CD14-positive monocyte (primary cell): ENCODE data around the gene CPOX. TPM values are rescaled to one million over a fixed set of nuclear protein-coding genes. Genes with fewer than 3 reads are reported as not detected.

Experiments
- DNase-seq, 3 donors: peaks; one replicate each; pipeline ENCODE4 v3.0.0-alpha.2; 2011 to 2022
- H2AFZ ChIP-seq: 2 replicates; pipeline ENCODE4 v1.6.0; 2012; ENCODE audit warnings: mild to moderate bottlenecking, low read depth, low read length, inconsistent platforms; ENCODE audit not compliant: insufficient read depth, poor library complexity, severe bottlenecking
- H3K27ac ChIP-seq, 2 donors: 1 replicate in 1 of 2; 2 replicates in 1 of 2; pipeline ENCODE4 v1.5.1; 2012 to 2013; ENCODE audit warnings: low read length in 2 of 2, control low read depth in 1 of 2, inconsistent platforms in 1 of 2, low read depth in 1 of 2, mild to moderate bottlenecking in 1 of 2
- H3K27me3 ChIP-seq, 2 donors: one replicate each; pipeline versions ENCODE4 v1.6.0 to v1.6.1; 2011 to 2013; ENCODE audit warnings: low read length in 2 of 2; ENCODE audit not compliant: control insufficient read depth in 2 of 2, insufficient read depth in 2 of 2
- H3K36me3 ChIP-seq, 2 donors: replicated peaks in 1 of 2; 1 replicate in 1 of 2; 2 replicates in 1 of 2; pipeline versions ENCODE4 v1.5.1 to v1.6.1; 2012 to 2013; ENCODE audit warnings: low read length in 2 of 2, control low read depth in 1 of 2, inconsistent platforms in 1 of 2, mild to moderate bottlenecking in 1 of 2; ENCODE audit not compliant: insufficient read depth in 2 of 2, control insufficient read depth in 1 of 2
- H3K4me1 ChIP-seq, 2 donors: 1 replicate in 1 of 2; 2 replicates in 1 of 2; pipeline versions ENCODE4 v1.5.1 to v1.6.1; 2012 to 2013; ENCODE audit warnings: low read length in 2 of 2, control low read depth in 1 of 2, inconsistent platforms in 1 of 2, mild to moderate bottlenecking in 1 of 2, moderate library complexity in 1 of 2; ENCODE audit not compliant: insufficient read depth in 2 of 2, control insufficient read depth in 1 of 2
- H3K4me2 ChIP-seq: replicated peaks from 2 replicates; pipeline ENCODE3; 2012; ENCODE audit warnings: low read length, moderate library complexity, mild to moderate bottlenecking; ENCODE audit not compliant: poor library complexity, severe bottlenecking; ENCODE audit errors: extremely low read depth
- H3K4me3 ChIP-seq, 3 experiments: fragments of 200-600 bp in 1 of 3; sonication (generic) in 1 of 3; replicated peaks in 1 of 3; 1 replicate in 2 of 3; 2 replicates in 1 of 3; pipeline ENCODE4 v1.5.1; 2011 to 2013; ENCODE audit warnings: low read length in 3 of 3, mild to moderate bottlenecking in 3 of 3, control low read depth in 2 of 3, low read depth in 2 of 3, inconsistent platforms in 1 of 3, moderate library complexity in 1 of 3
- H3K79me2 ChIP-seq: 2 replicates; pipeline ENCODE4 v1.6.0; 2012; ENCODE audit warnings: mild to moderate bottlenecking, control low read depth, inconsistent platforms, low read length, moderate library complexity; ENCODE audit not compliant: insufficient read depth
- H3K9ac ChIP-seq: 2 replicates; pipeline ENCODE4 v1.6.0; 2017; ENCODE audit warnings: low read length, mild to moderate bottlenecking; ENCODE audit not compliant: insufficient read depth, poor library complexity, severe bottlenecking
- H3K9me3 ChIP-seq, 2 donors: replicated peaks in 1 of 2; 1 replicate in 1 of 2; 2 replicates in 1 of 2; pipeline versions ENCODE4 v1.5.1 to v1.6.1; 2012 to 2013; ENCODE audit warnings: low read length in 2 of 2, control low read depth in 1 of 2; ENCODE audit not compliant: control insufficient read depth in 1 of 2, insufficient read depth in 1 of 2
- H4K20me1 ChIP-seq: 2 replicates; pipeline ENCODE4 v1.6.0; 2012; ENCODE audit warnings: mild to moderate bottlenecking, low read length, control low read depth, moderate library complexity; ENCODE audit not compliant: insufficient read depth
- H3K27ac Mint-ChIP-seq, 7 donors: one replicate each; pipeline ENCODE4 v1.8.0; 2020; ENCODE audit warnings: mild to moderate bottlenecking in 7 of 7, mixed read lengths in 7 of 7, moderate library complexity in 6 of 7, inconsistent platforms in 2 of 7
- H3K27me3 Mint-ChIP-seq, 3 donors: one replicate each; pipeline ENCODE4 v1.8.0; 2021 to 2022; ENCODE audit warnings: low read depth in 3 of 3, mild to moderate bottlenecking in 3 of 3, mixed read lengths in 3 of 3, moderate library complexity in 3 of 3, inconsistent platforms in 1 of 3
- H3K36me3 Mint-ChIP-seq, 2 donors: one replicate each; pipeline ENCODE4 v1.8.0; 2020; ENCODE audit warnings: mixed read lengths in 2 of 2, inconsistent platforms in 1 of 2, mild to moderate bottlenecking in 1 of 2
- H3K4me1 Mint-ChIP-seq: one replicate; pipeline ENCODE4 v1.8.0; 2020; ENCODE audit warnings: mild to moderate bottlenecking, mixed read lengths
- H3K4me3 Mint-ChIP-seq, 2 donors: one replicate each; pipeline ENCODE4 v1.8.0; 2020; ENCODE audit warnings: mild to moderate bottlenecking in 2 of 2, mixed read lengths in 2 of 2, moderate library complexity in 1 of 2
- H3K9me3 Mint-ChIP-seq, 7 donors: one replicate each; pipeline ENCODE4 v1.8.0; 2020 to 2022; ENCODE audit warnings: mixed read lengths in 7 of 7, mild to moderate bottlenecking in 6 of 7, moderate library complexity in 6 of 7, inconsistent platforms in 2 of 7
- WGBS: methylation state at CpG from one replicate; pipeline ENCODE4 v1.1.5; 2013; ENCODE audit warnings: missing lambda C conversion rate; ENCODE audit not compliant: insufficient coverage; 5-methylcytosine and 5-hydroxymethylcytosine counted together
- intact Hi-C, 2 donors: fragments of 100-400 bp; cut with micrococcal nuclease; formaldehyde crosslinking; loops; one replicate each; pipeline versions ENCODE4 v1.15.0 to v1.15.1; 2023
- polyA plus RNA-seq, 3 donors: library from polyadenylated mRNA; depleted of rRNA in 1 of 3; unstranded in 2 of 3; stranded (reverse) in 1 of 3; fragments of 300-500 nt in 2 of 3; fragments of >200 nt in 1 of 3; fragmentation: Illumina TruSeq in 2 of 3; gene quantifications; 1 replicate in 2 of 3; 2 replicates in 1 of 3; pipeline ENCODE4 v1.2.3, GENCODE V29; 2012 to 2021
- TF ChIP-seq, protein P1 (sequence below): fragments of 200-600 bp; IDR thresholded peaks from one replicate; pipeline ENCODE4 v1.8.0; 2022; ENCODE audit warnings: antibody characterized with exemption, mild to moderate bottlenecking

Gene CPOX
- polyA plus RNA-seq, 3 donors: 4.2 to 12.8 (median 5.2) TPM

DNA sequence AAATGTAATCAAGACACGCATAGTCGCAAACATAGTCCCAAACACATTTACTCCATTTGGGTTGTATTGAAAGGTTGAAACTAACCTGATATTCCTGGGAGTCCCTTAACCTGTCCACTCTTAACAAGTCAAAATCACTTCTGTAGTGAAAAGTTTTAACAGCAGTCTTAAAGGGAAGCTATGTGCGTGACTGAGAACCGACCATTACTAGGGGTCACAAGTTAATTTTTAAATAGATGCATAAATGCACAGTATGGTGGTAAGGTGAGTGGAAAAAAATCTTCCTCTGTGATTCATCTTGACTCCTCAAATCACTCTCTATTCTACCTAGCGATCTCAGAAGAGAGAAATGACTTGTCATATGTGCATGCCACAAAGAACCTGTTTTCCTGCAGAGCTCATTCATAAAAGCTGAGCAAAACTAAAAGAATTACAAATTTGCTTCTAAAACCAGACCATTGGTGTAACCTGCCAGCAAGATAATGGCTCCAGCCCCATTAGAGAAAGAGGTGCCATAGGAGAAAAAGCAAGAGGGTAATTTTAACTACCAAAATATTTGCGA lies 56.9 kb downstream of the CPOX start:
- intact Hi-C loops: no loop called here
- H3K9me3 ChIP-seq: no peaks in the 10 kb centered on the region
- no peak overlapping the region for H3K4me2 ChIP-seq
- no peaks in the 10 kb centered on the region for H3K36me3 ChIP-seq
- H2AFZ ChIP-seq: no peak overlapping the region
- H3K27ac ChIP-seq: no peak overlapping the region
- no peaks in the 10 kb centered on the region for H3K36me3 Mint-ChIP-seq
- TF ChIP-seq, protein P1, sequence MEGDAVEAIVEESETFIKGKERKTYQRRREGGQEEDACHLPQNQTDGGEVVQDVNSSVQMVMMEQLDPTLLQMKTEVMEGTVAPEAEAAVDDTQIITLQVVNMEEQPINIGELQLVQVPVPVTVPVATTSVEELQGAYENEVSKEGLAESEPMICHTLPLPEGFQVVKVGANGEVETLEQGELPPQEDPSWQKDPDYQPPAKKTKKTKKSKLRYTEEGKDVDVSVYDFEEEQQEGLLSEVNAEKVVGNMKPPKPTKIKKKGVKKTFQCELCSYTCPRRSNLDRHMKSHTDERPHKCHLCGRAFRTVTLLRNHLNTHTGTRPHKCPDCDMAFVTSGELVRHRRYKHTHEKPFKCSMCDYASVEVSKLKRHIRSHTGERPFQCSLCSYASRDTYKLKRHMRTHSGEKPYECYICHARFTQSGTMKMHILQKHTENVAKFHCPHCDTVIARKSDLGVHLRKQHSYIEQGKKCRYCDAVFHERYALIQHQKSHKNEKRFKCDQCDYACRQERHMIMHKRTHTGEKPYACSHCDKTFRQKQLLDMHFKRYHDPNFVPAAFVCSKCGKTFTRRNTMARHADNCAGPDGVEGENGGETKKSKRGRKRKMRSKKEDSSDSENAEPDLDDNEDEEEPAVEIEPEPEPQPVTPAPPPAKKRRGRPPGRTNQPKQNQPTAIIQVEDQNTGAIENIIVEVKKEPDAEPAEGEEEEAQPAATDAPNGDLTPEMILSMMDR: no peak
- no peaks in the 10 kb centered on the region for H3K9me3 Mint-ChIP-seq
- 67% methylated on average over 1 of the region's 6 CpGs for WGBS
- H3K27ac Mint-ChIP-seq: no peak overlapping the region
- H3K79me2 ChIP-seq: no peaks in the 10 kb centered on the region
- H3K4me1 Mint-ChIP-seq: peaks cover 14% of the 10 kb centered on the region
- H3K4me3 Mint-ChIP-seq: no peak overlapping the region
- H4K20me1 ChIP-seq: no peaks in the 10 kb centered on the region
- H3K27me3 Mint-ChIP-seq: peaks cover 0 to 13% (median 0%) of the 10 kb centered on the region in 3 donors
- peaks cover 0 to 9% of the 10 kb centered on the region in 2 donors for H3K4me1 ChIP-seq
- no peak overlapping the region for H3K9ac ChIP-seq
- DNase-seq: no peak
- no peak overlapping the region for H3K4me3 ChIP-seq
- peaks cover 0 to 3% of the 10 kb centered on the region in 2 donors for H3K27me3 ChIP-seq

DNA sequence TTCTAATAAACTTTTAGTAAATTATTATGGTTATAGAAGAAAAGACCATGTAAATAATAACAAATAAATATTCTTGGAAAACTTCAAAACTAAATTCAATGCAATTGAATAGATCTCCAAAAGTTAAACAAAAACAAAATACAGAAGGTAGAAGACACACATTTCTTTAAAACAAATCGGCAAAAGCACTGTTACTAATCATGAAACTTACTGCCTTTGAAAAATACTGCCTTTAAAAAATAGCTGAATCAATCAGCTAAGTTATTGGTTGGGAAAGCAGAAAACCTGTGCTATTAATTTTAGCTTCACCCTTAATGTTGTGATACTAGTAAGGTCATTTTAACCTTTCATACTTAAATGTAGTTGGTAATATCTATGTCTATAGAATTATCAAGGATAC lies 58.7 kb downstream of the CPOX start:
- no peaks in the 10 kb centered on the region for H3K9me3 Mint-ChIP-seq
- Histone ChIP-seq H3K36me3 (no peaks in the 10 kb centered on the region), H3K27ac (no peak overlapping the region), H2AFZ (no peak overlapping the region), H4K20me1 (no peaks in the 10 kb centered on the region), H3K79me2 (no peaks in the 10 kb centered on the region), H3K27me3 (peaks cover 0 to 3% of the 10 kb centered on the region in 2 donors), H3K9me3 (no peaks in the 10 kb centered on the region), H3K4me1 (no peaks in the 10 kb centered on the region), H3K4me3 (no peak overlapping the region), H3K9ac (no peak overlapping the region), H3K4me2 (no peak overlapping the region)
- peaks cover 9% of the 10 kb centered on the region for H3K4me1 Mint-ChIP-seq
- H3K4me3 Mint-ChIP-seq: no peak overlapping the region
- TF ChIP-seq, protein P1: no peak
- intact Hi-C loops: no loop called here
- H3K27me3 Mint-ChIP-seq: peaks cover 0 to 18% (median 0%) of the 10 kb centered on the region in 3 donors
- no CpG with 5 or more reads among the region's 1 CpG for WGBS
- DNase-seq: no peak
- no peaks in the 10 kb centered on the region for H3K36me3 Mint-ChIP-seq
- H3K27ac Mint-ChIP-seq: no peak overlapping the region
